Progenitor cell of endocrine pancreas (in vitro differentiated cells): Measurements from ENCODE around the gene SLC16A6. TPM values are rescaled to one million over a fixed set of nuclear protein-coding genes. Genes with fewer than 3 reads are reported as not detected.
"Not testable (repeated sequence)": the region's sequence is repeated elsewhere in the genome, so short reads cannot be mapped to it uniquely, and the experiment has no call there.

Source experiments
- DNase-seq: peaks from one replicate; pipeline ENCODE4 v3.0.0; 2021; ENCODE audit warnings: low spot score; ENCODE audit not compliant: unreplicated experiment
- H3K27ac Mint-ChIP-seq: 2 replicates; pipeline ENCODE4 v1.8.0; 2021; ENCODE audit warnings: mild to moderate bottlenecking, moderate library complexity, mixed read lengths
- H3K27me3 Mint-ChIP-seq: 2 replicates; pipeline ENCODE4 v1.8.0; 2021; ENCODE audit warnings: mixed read lengths
- H3K36me3 Mint-ChIP-seq: 2 replicates; pipeline ENCODE4 v1.8.0; 2022; ENCODE audit warnings: mixed read lengths; ENCODE audit not compliant: insufficient read depth
- H3K4me1 Mint-ChIP-seq: 2 replicates; pipeline ENCODE4 v1.8.0; 2021; ENCODE audit warnings: low read depth, mixed read lengths
- H3K4me3 Mint-ChIP-seq: 2 replicates; pipeline ENCODE4 v1.8.0; 2021; ENCODE audit warnings: low read depth, mild to moderate bottlenecking, moderate library complexity, mixed read lengths
- H3K9me3 Mint-ChIP-seq: 2 replicates; pipeline ENCODE4 v1.8.0; 2021; ENCODE audit warnings: low read depth, mixed read lengths
- CTCF ChIP-seq: fragments of 200-600 bp; sonication (generic); IDR thresholded peaks from one replicate; pipeline ENCODE4 v1.5.0; 2021; ENCODE audit warnings: antibody characterized with exemption, mild to moderate bottlenecking; ENCODE audit not compliant: unreplicated experiment
- total RNA-seq: library from RNA; stranded (reverse); gene quantifications from 2 replicates; pipeline ENCODE4 v1.2.1, GENCODE V29; 2021

The SLC16A6 gene
- total RNA-seq, 1 donor from 2014 or later, result 0.12 TPM

GRCh38 chr17:68255731-68256538 is 35.0 kb downstream of the SLC16A6 start:
- H3K4me1 Mint-ChIP-seq, result peaks cover 1% of the 10 kb centered on the region
- H3K4me3 Mint-ChIP-seq, result no peak overlapping the region
- TF ChIP-seq CTCF, result no peak
- H3K36me3 Mint-ChIP-seq, result peaks cover 11% of the 10 kb centered on the region
- DNase-seq, result no peak
- H3K27me3 Mint-ChIP-seq, result peaks cover 13% of the 10 kb centered on the region
- no peaks in the 10 kb centered on the region for H3K9me3 Mint-ChIP-seq
- no peak overlapping the region for H3K27ac Mint-ChIP-seq

- no peak overlapping the region for H3K4me3 Mint-ChIP-seq
- DNase-seq, result no peak
- peaks cover 11% of the 10 kb centered on the region for H3K36me3 Mint-ChIP-seq
- no peak overlapping the region for H3K27ac Mint-ChIP-seq
- no peaks in the 10 kb centered on the region for H3K9me3 Mint-ChIP-seq
- peaks cover 1% of the 10 kb centered on the region for H3K4me1 Mint-ChIP-seq
- no peak for TF ChIP-seq CTCF
- peaks cover 12% of the 10 kb centered on the region for H3K27me3 Mint-ChIP-seq
These were observed 35.8 kb downstream of the SLC16A6 start for GRCh38 chr17:68255151-68255550.

- not testable (repeated sequence) for H3K27ac Mint-ChIP-seq, H3K27me3 Mint-ChIP-seq, H3K4me3 Mint-ChIP-seq, DNase-seq, H3K4me1 Mint-ChIP-seq, H3K9me3 Mint-ChIP-seq
- H3K36me3 Mint-ChIP-seq, result peaks cover 11% of the 10 kb centered on the region
These were observed 37.5 kb downstream of the SLC16A6 start for GRCh38 chr17:68253426-68253825.

- H3K27me3 Mint-ChIP-seq, result no peaks in the 10 kb centered on the region
- no peak for TF ChIP-seq CTCF
- peaks cover 4% of the 10 kb centered on the region for H3K36me3 Mint-ChIP-seq
- no peak overlapping the region for H3K27ac Mint-ChIP-seq
- no peaks in the 10 kb centered on the region for H3K9me3 Mint-ChIP-seq
- DNase-seq, result no peak
- H3K4me1 Mint-ChIP-seq, result peaks cover 5% of the 10 kb centered on the region
- H3K4me3 Mint-ChIP-seq, result peak overlapping the region; percentile 94
These were observed 41.6 kb downstream of the SLC16A6 start for GRCh38 chr17:68249354-68249765.

- DNase-seq, result no peak
- TF ChIP-seq CTCF, result no peak
- peaks cover 4% of the 10 kb centered on the region for H3K36me3 Mint-ChIP-seq
- H3K4me1 Mint-ChIP-seq, result peaks cover 5% of the 10 kb centered on the region
- H3K27ac Mint-ChIP-seq, result peak overlapping the region; percentile 82
- H3K27me3 Mint-ChIP-seq, result no peaks in the 10 kb centered on the region
- H3K4me3 Mint-ChIP-seq, result peak overlapping the region; percentile 94
- H3K9me3 Mint-ChIP-seq, result no peaks in the 10 kb centered on the region
These were observed 42.0 kb downstream of the SLC16A6 start for GRCh38 chr17:68248891-68249290.
